ENCODE data around the gene ATP2B2.

Gene ATP2B2

GRCh38 chr3:10400749-10401495 lies 104.5 kb downstream of the ATP2B2 start:
- DNase-seq (ENCODE audit: low read depth in 2 of 2), result no peak

- no peak for DNase-seq (ENCODE audit: low read depth in 2 of 2)
Observed at GRCh38 chr3:10400050-10400748, 105.2 kb downstream of the ATP2B2 start.

GRCh38 chr3:10399634-10400033 lies 105.8 kb downstream of the ATP2B2 start:
- DNase-seq (ENCODE audit: low read depth in 2 of 2), result no peak

GRCh38 chr3:10398341-10398740 lies 107.0 kb downstream of the ATP2B2 start:
- DNase-seq (ENCODE audit: low read depth in 2 of 2), result no peak

GRCh38 chr3:10397879-10398278 lies 107.5 kb downstream of the ATP2B2 start:
- DNase-seq (ENCODE audit: low read depth in 2 of 2), result no peak

GRCh38 chr3:10396931-10397330 lies 108.5 kb downstream of the ATP2B2 start:
- no peak for DNase-seq (ENCODE audit: low read depth in 2 of 2)

- no peak for DNase-seq (ENCODE audit: low read depth in 2 of 2)
Observed at GRCh38 chr3:10396083-10396482, 109.3 kb downstream of the ATP2B2 start.

- no peak for DNase-seq (ENCODE audit: low read depth in 2 of 2)
Observed at GRCh38 chr3:10395671-10396070, 109.7 kb downstream of the ATP2B2 start.

- DNase-seq (ENCODE audit: low read depth in 2 of 2), result no peak
Observed at GRCh38 chr3:10395196-10395595, 110.2 kb downstream of the ATP2B2 start.

- no peak for DNase-seq (ENCODE audit: low read depth in 2 of 2)
Observed at GRCh38 chr3:10394491-10395025, 110.8 kb downstream of the ATP2B2 start.

- DNase-seq (ENCODE audit: low read depth in 2 of 2), result no peak
Observed at GRCh38 chr3:10393514-10393913, 111.9 kb downstream of the ATP2B2 start.

- no peak for DNase-seq (ENCODE audit: low read depth in 2 of 2)
Observed at GRCh38 chr3:10392906-10393461, 112.4 kb downstream of the ATP2B2 start.

GRCh38 chr3:10392244-10392643 lies 113.1 kb downstream of the ATP2B2 start:
- DNase-seq (ENCODE audit: low read depth in 2 of 2), result no peak

GRCh38 chr3:10391391-10391790 lies 114.0 kb downstream of the ATP2B2 start:
- no peak for DNase-seq (ENCODE audit: low read depth in 2 of 2)

- no peak for DNase-seq (ENCODE audit: low read depth in 2 of 2)
Observed at GRCh38 chr3:10390641-10391373, 114.6 kb downstream of the ATP2B2 start.

- DNase-seq (ENCODE audit: low read depth in 2 of 2), result no peak
Observed at GRCh38 chr3:10389995-10390394, 115.4 kb downstream of the ATP2B2 start.

GRCh38 chr3:10389339-10389738 lies 116.0 kb downstream of the ATP2B2 start:
- no peak for DNase-seq (ENCODE audit: low read depth in 2 of 2)

- no peak for DNase-seq (ENCODE audit: low read depth in 2 of 2)
Observed at GRCh38 chr3:10387881-10388609, 117.3 kb downstream of the ATP2B2 start.

GRCh38 chr3:10386121-10386520 lies 119.3 kb downstream of the ATP2B2 start:
- DNase-seq (ENCODE audit: low read depth in 2 of 2), result no peak

- DNase-seq (ENCODE audit: low read depth in 2 of 2), result no peak
Observed at GRCh38 chr3:10384541-10385360, 120.6 kb downstream of the ATP2B2 start.

- DNase-seq (ENCODE audit: low read depth in 2 of 2), result no peak
Observed at GRCh38 chr3:10383850-10384248, 121.5 kb downstream of the ATP2B2 start.
